Pancreas (tissue), 10 donors: ENCODE results near the gene GABRR1. TPM values are rescaled to one million over a fixed set of nuclear protein-coding genes. Genes with fewer than 3 reads are reported as not detected.
"Not testable (repeated sequence)": the region's sequence is repeated elsewhere in the genome, so short reads cannot be mapped to it uniquely, and the experiment has no call there.

Experiments used
- ATAC-seq, 4 donors: fragments of 200-7000 bp; cut with Tn5 transposase; one replicate each; pipeline versions ENCODE4 v1.8.0 to v1.9.1; 2020; ENCODE audit warnings: mild to moderate bottlenecking in 4 of 4, moderate library complexity in 4 of 4
- DNase-seq, 6 donors: peaks; one replicate each; pipeline ENCODE4 v3.0.0-alpha.2; 2020
- FAIRE-seq: peaks from 2 replicates; lab custom pipeline; 2012; peaks lifted over from hg19 to GRCh38; lab: Jason Lieb, UNC
- H3K27ac ChIP-seq, 4 donors: fragments of 200-600 bp; sonication (generic); 1 replicate in 3 of 4; 2 replicates in 1 of 4; pipeline versions ENCODE4 v1.5.0 to v1.8.0; 2020
- H3K27me3 ChIP-seq, 4 donors: fragments of 200-600 bp; one replicate each; pipeline ENCODE4 v1.8.0; 2021
- H3K36me3 ChIP-seq, 3 donors: fragments of 200-600 bp; sonication (generic) in 1 of 3; one replicate each; pipeline versions ENCODE4 v1.5.0 to v1.8.0; 2020 to 2021
- H3K4me1 ChIP-seq, 3 donors: fragments of 200-600 bp; one replicate each; pipeline ENCODE4 v1.8.0; 2021
- H3K4me3 ChIP-seq, 4 donors: fragments of 200-600 bp; sonication (generic) in 2 of 4; one replicate each; pipeline versions ENCODE4 v1.5.0 to v1.8.0; 2020 to 2021
- H3K9me3 ChIP-seq, 4 donors: fragments of 200-600 bp; one replicate each; pipeline ENCODE4 v1.8.0; 2021
- WGBS, 2 donors: extraction: QIAGEN DNeasy Blood & Tissue Kit; methylation state at CpG; one replicate each; pipeline ENCODE4 v1.1.7; 2013; 5-methylcytosine and 5-hydroxymethylcytosine counted together
- intact Hi-C, 3 donors: fragments of 100-400 bp; cut with DNase I; formaldehyde crosslinking; loops; one replicate each; pipeline versions ENCODE4 v1.11.1 to v1.14.2; 2022
- polyA plus RNA-seq, 2 donors: library from polyadenylated mRNA; stranded (reverse); fragments of 200-250 nt; gene quantifications; one replicate each; pipeline ENCODE4 v1.2.3, GENCODE V29; 2013
- total RNA-seq, 6 donors: library from RNA; stranded (reverse); fragmentation: NEBNext Ultra II Directional in 4 of 6; extraction: Animal tissue kit (Norgen Biotek cat#: 25700) in 4 of 6; gene quantifications; one replicate each; pipeline versions ENCODE4 v1.2.1 to v1.2.4, GENCODE V29; 2021 to 2023
- TF ChIP-seq, protein P1 (sequence below), 4 donors: fragments of 200-600 bp; sonication (generic) in 3 of 4; IDR thresholded peaks; one replicate each; pipeline versions ENCODE4 v1.5.0 to v1.8.0; 2021; ENCODE audit warnings: antibody characterized with exemption in 4 of 4
- donor health status: healthy with polysubstance abuse.
- donor health status: DM: no; HTN: no; CAD: no; lungs with moderate emphysema.
- donor health status: DM: no; HTN: no; CAD: no.
- donor health status: control.
- donor health status: control.
- donor health status: Bipolar disorder and iron deficiency.
- donor health status: DM: yes; HTN: yes; CAD: no.
- donor health status: DM: no; HTN: no; CAD: no.
- donor health status: DM: no; HTN: no; CAD: no.
- donor health status: DM: yes; HTN: yes; CAD: no.

The GABRR1 gene
- total and polyA plus RNA-seq, 8 donors: 0.02 TPM; not detected in 7

DNA sequence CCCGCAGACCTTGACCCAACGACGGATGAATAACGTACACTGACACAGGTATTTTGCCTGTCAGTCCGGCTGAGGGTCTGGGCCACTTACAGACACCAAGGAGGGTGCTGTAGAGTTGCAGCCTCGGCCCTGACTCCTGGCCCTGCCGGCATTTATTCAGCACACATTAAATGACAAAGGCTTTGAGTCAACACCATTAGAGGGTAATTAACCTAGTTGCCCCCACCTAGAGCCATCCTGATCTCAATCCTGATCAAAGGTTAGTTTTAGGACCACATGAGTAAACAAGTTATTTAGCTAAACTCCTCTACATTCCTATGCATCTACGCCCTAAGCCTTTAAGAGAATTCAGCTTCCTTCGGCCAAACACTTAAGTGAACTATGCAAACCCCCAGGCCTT lies 83.2 kb downstream of the GABRR1 start:
- intact Hi-C loops: no loop called here

DNA sequence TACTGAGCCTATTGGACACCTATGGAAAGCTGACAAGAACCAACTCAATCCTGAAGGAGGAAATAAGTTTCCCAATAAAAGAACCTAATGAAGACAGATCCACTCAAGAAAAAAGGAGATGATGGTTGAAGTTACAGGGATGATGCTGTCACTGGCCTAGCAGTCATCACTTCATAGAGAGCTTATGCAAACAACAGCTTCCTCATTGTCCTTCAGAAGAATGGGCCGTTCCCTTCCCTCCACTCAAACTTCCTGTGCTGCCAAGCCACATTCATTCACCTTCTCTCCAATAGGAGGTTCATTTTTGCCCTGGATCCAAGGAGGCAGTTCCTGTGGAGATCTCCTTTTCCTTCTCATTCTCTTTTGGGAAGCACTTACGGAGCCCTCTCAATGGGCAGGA lies 85.1 kb downstream of the GABRR1 start:
- H3K27me3 ChIP-seq: no peaks in the 10 kb centered on the region
- H3K9me3 ChIP-seq: no peaks in the 10 kb centered on the region
- TF ChIP-seq, protein P1, sequence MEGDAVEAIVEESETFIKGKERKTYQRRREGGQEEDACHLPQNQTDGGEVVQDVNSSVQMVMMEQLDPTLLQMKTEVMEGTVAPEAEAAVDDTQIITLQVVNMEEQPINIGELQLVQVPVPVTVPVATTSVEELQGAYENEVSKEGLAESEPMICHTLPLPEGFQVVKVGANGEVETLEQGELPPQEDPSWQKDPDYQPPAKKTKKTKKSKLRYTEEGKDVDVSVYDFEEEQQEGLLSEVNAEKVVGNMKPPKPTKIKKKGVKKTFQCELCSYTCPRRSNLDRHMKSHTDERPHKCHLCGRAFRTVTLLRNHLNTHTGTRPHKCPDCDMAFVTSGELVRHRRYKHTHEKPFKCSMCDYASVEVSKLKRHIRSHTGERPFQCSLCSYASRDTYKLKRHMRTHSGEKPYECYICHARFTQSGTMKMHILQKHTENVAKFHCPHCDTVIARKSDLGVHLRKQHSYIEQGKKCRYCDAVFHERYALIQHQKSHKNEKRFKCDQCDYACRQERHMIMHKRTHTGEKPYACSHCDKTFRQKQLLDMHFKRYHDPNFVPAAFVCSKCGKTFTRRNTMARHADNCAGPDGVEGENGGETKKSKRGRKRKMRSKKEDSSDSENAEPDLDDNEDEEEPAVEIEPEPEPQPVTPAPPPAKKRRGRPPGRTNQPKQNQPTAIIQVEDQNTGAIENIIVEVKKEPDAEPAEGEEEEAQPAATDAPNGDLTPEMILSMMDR (IDR thresholded peaks at IDR 0.05): no peak
- no peak overlapping the region for H3K27ac ChIP-seq
- no peaks in the 10 kb centered on the region for H3K4me1 ChIP-seq
- no peak for FAIRE-seq
- DNase-seq: no peak
- H3K36me3 ChIP-seq: no peaks in the 10 kb centered on the region
- 88 to 96% methylated on average over 2 of the region's 2 CpGs for WGBS, 2 donors
- intact Hi-C loops: no loop called here
- ATAC-seq: no peak
- H3K4me3 ChIP-seq: no peak overlapping the region

More for the DNA sequence above, 83.2 kb downstream of the GABRR1 start:
- Histone ChIP-seq H3K36me3 (no peaks in the 10 kb centered on the region), H3K27me3 (no peaks in the 10 kb centered on the region), H3K9me3 (no peaks in the 10 kb centered on the region), H3K4me1 (no peaks in the 10 kb centered on the region), H3K4me3 (no peak overlapping the region), H3K27ac (no peak overlapping the region)
- no peak for DNase-seq
- TF ChIP-seq, protein P1 (IDR thresholded peaks at IDR 0.05): no peak
- no peak for ATAC-seq
- 89 to 90% methylated on average over 9 of the region's 9 CpGs for WGBS, 2 donors
- no peak for FAIRE-seq

DNA sequence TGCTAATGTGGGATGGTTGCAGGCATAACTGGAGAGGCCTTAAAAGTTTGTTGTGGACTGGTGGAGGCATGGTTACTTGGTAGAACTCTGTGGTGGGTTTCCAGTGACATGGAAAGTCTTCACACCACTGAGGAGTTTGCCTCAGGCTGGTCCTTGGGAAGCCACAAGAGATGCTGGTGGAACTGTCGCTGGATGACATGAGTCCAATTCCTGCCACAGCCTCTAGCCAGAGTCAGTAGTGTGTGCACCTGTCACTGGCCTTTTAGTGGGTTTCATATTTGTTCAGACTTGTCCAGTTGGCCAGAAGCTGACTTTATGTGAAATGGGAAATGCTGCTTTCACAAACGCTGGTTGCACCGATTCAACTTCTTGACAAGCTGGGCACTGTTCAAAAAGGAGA lies 85.6 kb downstream of the GABRR1 start:
- no peak for ATAC-seq
- Histone ChIP-seq H3K27me3 (no peaks in the 10 kb centered on the region), H3K27ac (no peak overlapping the region), H3K4me1 (no peaks in the 10 kb centered on the region), H3K4me3 (no peak overlapping the region), H3K9me3 (no peaks in the 10 kb centered on the region), H3K36me3 (no peaks in the 10 kb centered on the region)
- FAIRE-seq: no peak
- intact Hi-C loops: no loop called here
- TF ChIP-seq, protein P1 (IDR thresholded peaks at IDR 0.05): no peak
- 96 to 100% methylated on average over 3 of the region's 3 CpGs for WGBS, 2 donors
- DNase-seq: no peak

DNA sequence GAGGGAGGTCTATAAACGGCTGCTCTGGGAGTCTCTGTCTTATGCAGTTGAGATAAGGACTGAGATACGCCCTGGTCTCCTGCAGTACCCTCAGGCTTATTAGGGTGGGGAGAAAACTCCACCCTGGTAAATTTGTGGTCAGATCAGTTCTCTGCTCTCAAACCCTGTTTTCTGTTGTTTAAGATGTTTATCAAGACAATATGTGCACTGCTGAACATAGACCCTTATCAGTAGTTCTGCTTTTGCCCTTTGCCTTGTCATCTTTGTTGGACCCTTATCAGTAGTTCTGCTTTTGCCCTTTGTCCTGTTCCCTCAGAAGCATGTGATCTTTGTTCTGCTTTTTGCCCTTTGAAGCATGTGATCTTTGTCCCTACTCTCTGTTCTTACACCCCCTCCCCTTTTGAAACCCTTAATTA lies 88.9 kb downstream of the GABRR1 start:
- FAIRE-seq, intact Hi-C loops, H3K4me1 ChIP-seq, H3K36me3 ChIP-seq, ATAC-seq, H3K9me3 ChIP-seq, DNase-seq, H3K4me3 ChIP-seq, H3K27ac ChIP-seq, H3K27me3 ChIP-seq: not testable (repeated sequence)
- WGBS, 2 donors: 67 to 68% methylated on average over 2 of the region's 2 CpGs

Other genes starting within 250 kb of the GABRR1 start
- 100 to 1,000 TPM; 105 to 170 (median 121) TPM for gene PNRC1, start 136.6 kb downstream of the GABRR1 start, total RNA-seq
- 10 to 100 TPM; 30.2 to 49.8 TPM for gene PNRC1, start 136.6 kb downstream of the GABRR1 start, polyA plus RNA-seq
- gene SRSF12, start 99.3 kb downstream of the GABRR1 start, total RNA-seq: 1 to 10 TPM in 2 of 6 donors, under 1 TPM in 4; 0.37 to 1.6 (median 0.55) TPM
- 1 to 10 TPM; 1.0 to 1.4 TPM for gene SRSF12, start 99.3 kb downstream of the GABRR1 start, polyA plus RNA-seq
- gene PM20D2, start 71.3 kb downstream of the GABRR1 start, total RNA-seq: 10 to 100 TPM in 1 of 6 donors, 1 to 10 TPM in 5; 4.3 to 11.0 (median 5.3) TPM
- gene PM20D2, start 71.3 kb downstream of the GABRR1 start, polyA plus RNA-seq: 1 to 10 TPM; 3.6 to 8.1 TPM
- under 1 TPM in 5 of 6 donors, not detected in 1; 0.14 to 0.75 (median 0.31) TPM for gene GABRR2, start 97.9 kb upstream of the GABRR1 start, total RNA-seq
- gene GABRR2, start 97.9 kb upstream of the GABRR1 start, polyA plus RNA-seq: under 1 TPM; 0.23 to 0.27 TPM
- gene UBE2J1, start 135.4 kb upstream of the GABRR1 start, total RNA-seq: 10 to 100 TPM; 22.0 to 33.7 (median 29.9) TPM
- 10 to 100 TPM; 15.0 to 18.7 TPM for gene UBE2J1, start 135.4 kb upstream of the GABRR1 start, polyA plus RNA-seq
- gene RRAGD, start 194.9 kb upstream of the GABRR1 start, total RNA-seq: 10 to 100 TPM in 4 of 6 donors, 1 to 10 TPM in 2; 7.6 to 15.4 (median 12.1) TPM
- 1 to 10 TPM; 2.8 to 6.2 TPM for gene RRAGD, start 194.9 kb upstream of the GABRR1 start, polyA plus RNA-seq
- gene ANKRD6, start 215.8 kb upstream of the GABRR1 start, total RNA-seq: 10 to 100 TPM in 2 of 6 donors, 1 to 10 TPM in 4; 6.3 to 14.0 (median 9.6) TPM
- 10 to 100 TPM in 1 of 2 donors, 1 to 10 TPM in 1; 7.8 to 14.7 TPM for gene ANKRD6, start 215.8 kb upstream of the GABRR1 start, polyA plus RNA-seq